Ovary (tissue), 9 donors: ENCODE measurements around the gene OPCML. TPM values are rescaled to one million over a fixed set of nuclear protein-coding genes. Genes with fewer than 3 reads are reported as not detected.

Experiments
- DNase-seq, 5 donors: peaks; one replicate each; pipeline ENCODE4 v3.0.0-alpha.2; 2019 to 2020
- H3K27ac ChIP-seq, 2 donors: fragments of 200-600 bp; one replicate each; pipeline versions ENCODE4 v1.5.1 to v1.8.0; 2019 to 2022
- H3K27me3 ChIP-seq: fragments of 200-600 bp; one replicate; pipeline ENCODE4 v1.8.0; 2022
- H3K36me3 ChIP-seq: fragments of 200-600 bp; sonication (generic); one replicate; pipeline ENCODE4 v1.5.1; 2019
- H3K4me1 ChIP-seq: one replicate; pipeline ENCODE4 v1.8.1; 2013; ENCODE audit warnings: mild to moderate bottlenecking, moderate library complexity; ENCODE audit not compliant: insufficient read depth
- H3K4me3 ChIP-seq: fragments of 200-600 bp; sonication (generic); one replicate; pipeline ENCODE4 v1.5.1; 2017
- H3K9me3 ChIP-seq, 2 donors: fragments of 200-600 bp in 1 of 2; sonication (generic) in 1 of 2; one replicate each; pipeline versions ENCODE4 v1.5.1 to v1.8.1; 2013 to 2019; ENCODE audit warnings: mild to moderate bottlenecking in 1 of 2, moderate library complexity in 1 of 2
- EP300 ChIP-seq: sonication (generic); formaldehyde crosslinking; IDR thresholded peaks from one replicate; pipeline ENCODE4 v1.6.1; 2017; ENCODE audit warnings: antibody characterized with exemption
- POLR2A ChIP-seq: fragments of 450-650 bp; IDR thresholded peaks from one replicate; pipeline ENCODE4 v1.6.1; 2017; ENCODE audit warnings: antibody characterized with exemption, mild to moderate bottlenecking, moderate library complexity
- WGBS, 3 donors: extraction: QIAGEN DNeasy Blood & Tissue Kit in 1 of 3; methylation state at CpG; one replicate each; pipeline versions ENCODE4 v1.1.5 to v1.1.7; 2013 to 2017; 5-methylcytosine and 5-hydroxymethylcytosine counted together
- intact Hi-C, 4 donors: fragments of 100-400 bp; cut with DNase I; formaldehyde crosslinking; loops; one replicate each; pipeline versions ENCODE4 v1.11.0 to v1.15.1; 2022 to 2023
- polyA plus RNA-seq, 2 donors: library from polyadenylated mRNA; stranded (reverse); fragments of 200-250 nt in 1 of 2; fragments of 350-450 nt in 1 of 2; fragmentation: Illumina TruSeq in 1 of 2; extraction: RNeasy Lipid Tissue Mini Kit (QIAGEN cat#74804) in 1 of 2; gene quantifications; one replicate each; pipeline ENCODE4 v1.2.3, GENCODE V29; 2013 to 2014
- total RNA-seq, 7 donors: library from RNA; depleted of rRNA in 2 of 7; stranded (reverse); fragments of >200 nt in 2 of 7; fragmentation: NEBNext Ultra II Directional in 3 of 7; extraction: Animal tissue kit (Norgen Biotek cat#: 25700) in 3 of 7; gene quantifications; one replicate each; pipeline versions ENCODE4 v1.1.0 to v1.2.4, GENCODE V29; 2016 to 2023
- TF ChIP-seq, protein P1 (sequence below), 3 donors: fragments of 450-650 bp in 2 of 3; fragments of 200-600 bp in 1 of 3; IDR thresholded peaks; one replicate each; pipeline versions ENCODE4 v1.5.1 to v1.8.0; 2016 to 2022; ENCODE audit warnings: antibody characterized with exemption in 3 of 3, mild to moderate bottlenecking in 1 of 3
- donor health status: DM: no; HTN: no; CAD: no; lungs with moderate emphysema.
- donor health status: DM: no; HTN: no; CAD: no.
- donor health status: Bipolar disorder and iron deficiency.
- donor health status: DM: yes; HTN: yes; CAD: no.
- donor health status: DM: no; HTN: no; CAD: no.
- donor health status: DM: yes; HTN: yes; CAD: no.

OPCML gene
- total and polyA plus RNA-seq, 9 donors: under 0.01 to 2.8 (median 0.32) TPM; not detected in 2

DNA sequence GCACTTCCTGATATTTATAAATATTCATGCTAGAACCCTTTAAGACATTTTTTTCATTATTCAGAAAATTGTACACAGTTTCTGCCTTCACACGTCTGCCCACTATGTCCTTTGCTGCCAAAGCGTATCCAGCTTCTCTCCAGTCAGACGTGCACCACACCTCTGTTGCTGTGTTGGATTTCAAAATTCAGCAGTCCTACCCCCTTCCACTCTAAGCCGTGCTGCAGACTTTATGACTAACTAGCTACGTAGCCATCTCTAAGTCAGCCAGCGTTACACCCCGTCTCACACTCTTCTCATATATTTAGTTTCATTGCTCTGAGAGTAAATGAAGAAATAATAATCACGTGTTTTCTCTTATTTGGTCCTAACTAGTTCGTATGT, 28.2 kb upstream of the OPCML start:
- Histone ChIP-seq H3K27me3 (no peaks in the 10 kb centered on the region), H3K9me3 (no peaks in the 10 kb centered on the region), H3K27ac (no peak overlapping the region), H3K4me3 (no peak overlapping the region), H3K4me1 (no peaks in the 10 kb centered on the region), H3K36me3 (no peaks in the 10 kb centered on the region)
- intact Hi-C loops: no loop called here
- 64 to 68% (median 66%) methylated on average over 9 of the region's 9 CpGs for WGBS, 3 donors
- no peak for DNase-seq
- TF ChIP-seq EP300 (no peak), POLR2A (no peak)
- TF ChIP-seq, protein P1, sequence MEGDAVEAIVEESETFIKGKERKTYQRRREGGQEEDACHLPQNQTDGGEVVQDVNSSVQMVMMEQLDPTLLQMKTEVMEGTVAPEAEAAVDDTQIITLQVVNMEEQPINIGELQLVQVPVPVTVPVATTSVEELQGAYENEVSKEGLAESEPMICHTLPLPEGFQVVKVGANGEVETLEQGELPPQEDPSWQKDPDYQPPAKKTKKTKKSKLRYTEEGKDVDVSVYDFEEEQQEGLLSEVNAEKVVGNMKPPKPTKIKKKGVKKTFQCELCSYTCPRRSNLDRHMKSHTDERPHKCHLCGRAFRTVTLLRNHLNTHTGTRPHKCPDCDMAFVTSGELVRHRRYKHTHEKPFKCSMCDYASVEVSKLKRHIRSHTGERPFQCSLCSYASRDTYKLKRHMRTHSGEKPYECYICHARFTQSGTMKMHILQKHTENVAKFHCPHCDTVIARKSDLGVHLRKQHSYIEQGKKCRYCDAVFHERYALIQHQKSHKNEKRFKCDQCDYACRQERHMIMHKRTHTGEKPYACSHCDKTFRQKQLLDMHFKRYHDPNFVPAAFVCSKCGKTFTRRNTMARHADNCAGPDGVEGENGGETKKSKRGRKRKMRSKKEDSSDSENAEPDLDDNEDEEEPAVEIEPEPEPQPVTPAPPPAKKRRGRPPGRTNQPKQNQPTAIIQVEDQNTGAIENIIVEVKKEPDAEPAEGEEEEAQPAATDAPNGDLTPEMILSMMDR (IDR thresholded peaks at IDR 0.05): no peak

DNA sequence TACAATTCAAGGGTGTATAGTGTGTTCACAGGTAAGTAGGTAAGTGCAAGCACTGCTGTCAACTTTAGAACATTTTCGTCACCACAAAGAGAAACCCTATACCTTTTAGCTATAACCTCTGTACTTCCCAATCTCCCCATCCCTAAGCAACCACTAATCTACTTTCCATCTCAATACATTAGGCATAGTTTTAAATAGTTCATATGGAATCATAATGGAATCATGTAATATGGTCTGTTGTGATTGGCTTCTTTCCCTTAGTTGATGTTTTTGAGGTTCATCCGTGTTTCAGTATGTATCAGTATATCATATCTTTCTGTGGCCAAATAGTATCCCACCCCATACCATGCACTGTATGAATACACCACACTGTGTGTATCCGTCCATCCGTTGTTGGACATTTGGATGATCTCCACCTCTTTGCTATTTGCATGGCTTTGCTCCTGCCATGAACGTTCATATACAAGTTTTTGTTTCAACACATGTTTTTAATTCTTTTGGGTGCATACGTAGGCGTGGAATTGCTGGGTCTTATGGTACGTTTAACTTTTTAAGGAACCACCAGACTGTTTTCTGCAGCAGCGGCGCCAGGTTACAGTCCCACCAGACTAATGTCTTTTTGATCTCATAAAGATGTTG, 27.7 kb upstream of the OPCML start:
- 67 to 74% (median 70%) methylated on average over 10 of the region's 10 CpGs for WGBS, 3 donors
- DNase-seq: no peak
- Histone ChIP-seq H3K4me3 (no peak overlapping the region), H3K27me3 (no peaks in the 10 kb centered on the region), H3K9me3 (no peaks in the 10 kb centered on the region), H3K27ac (no peak overlapping the region), H3K4me1 (no peaks in the 10 kb centered on the region), H3K36me3 (no peaks in the 10 kb centered on the region)
- intact Hi-C loops: no loop called here
- TF ChIP-seq, protein P1 (IDR thresholded peaks at IDR 0.05): no peak
- no peak for TF ChIP-seq POLR2A
- no peak for TF ChIP-seq EP300

DNA sequence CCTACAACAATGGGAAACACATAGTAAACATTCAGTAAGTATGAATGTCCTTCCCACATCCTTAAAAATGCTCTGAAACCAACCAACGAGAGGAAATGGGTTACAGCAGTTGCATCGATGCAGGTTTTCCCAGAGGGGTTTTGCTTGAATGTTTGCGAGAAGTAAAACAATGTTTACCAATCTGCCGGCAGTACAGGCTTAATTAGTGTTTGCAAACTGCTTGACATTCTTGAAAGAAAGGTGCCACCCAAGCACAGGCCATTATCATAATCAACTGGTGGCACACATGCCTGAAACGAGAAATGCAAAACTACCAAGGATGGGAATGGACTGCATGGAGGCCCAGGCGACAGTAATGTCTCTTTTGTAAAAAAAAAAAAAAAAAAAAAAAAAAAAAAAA, 27.1 kb upstream of the OPCML start:
- DNase-seq: no peak

DNA sequence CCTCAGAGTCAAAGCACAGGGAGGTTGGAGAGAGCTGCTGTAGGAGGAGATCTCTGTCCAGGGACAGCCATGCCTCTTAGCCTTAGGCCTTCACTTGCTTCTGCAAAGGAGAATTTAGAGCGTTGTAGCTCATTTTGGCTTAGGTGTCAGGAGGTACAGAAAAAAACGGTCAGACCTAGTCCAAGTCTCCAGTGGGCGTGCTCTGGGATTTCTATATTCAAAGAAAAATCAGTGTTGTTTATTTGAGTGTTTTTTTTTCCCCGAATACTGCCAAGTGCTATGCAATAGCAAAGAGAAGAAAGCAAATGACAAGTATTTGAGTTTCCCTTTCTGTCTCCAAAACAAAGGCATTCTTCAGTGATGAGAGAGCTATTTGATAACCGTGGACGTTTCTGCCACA, 22.7 kb upstream of the OPCML start:
- intact Hi-C loops: no loop called here

More for the DNA sequence above, 27.1 kb upstream of the OPCML start:
- 80 to 82% (median 81%) methylated on average over 6 of the region's 6 CpGs for WGBS, 3 donors
- H3K4me3 ChIP-seq: no peak overlapping the region
- H3K27ac ChIP-seq: no peak overlapping the region
- no peaks in the 10 kb centered on the region for H3K36me3 ChIP-seq
- intact Hi-C loops: no loop called here
- H3K27me3 ChIP-seq: no peaks in the 10 kb centered on the region
- no peaks in the 10 kb centered on the region for H3K9me3 ChIP-seq
- no peaks in the 10 kb centered on the region for H3K4me1 ChIP-seq
- TF ChIP-seq POLR2A (no peak), EP300 (no peak)
- TF ChIP-seq, protein P1 (IDR thresholded peaks at IDR 0.05): no peak

More for the DNA sequence above, 22.7 kb upstream of the OPCML start:
- DNase-seq: no peak
- Histone ChIP-seq H3K27me3 (no peaks in the 10 kb centered on the region), H3K4me1 (no peaks in the 10 kb centered on the region), H3K27ac (no peak overlapping the region), H3K36me3 (no peaks in the 10 kb centered on the region), H3K9me3 (no peaks in the 10 kb centered on the region), H3K4me3 (no peak overlapping the region)
- 16 to 33% (median 23%) methylated on average over 6 of the region's 6 CpGs for WGBS, 3 donors
- TF ChIP-seq EP300: no peak
- TF ChIP-seq POLR2A: no peak
- TF ChIP-seq, protein P1 (IDR thresholded peaks at IDR 0.05): no peak
